Osteoblast (primary cell): Measurements from ENCODE around the gene PTPN14. TPM values are rescaled to one million over a fixed set of nuclear protein-coding genes. Genes with fewer than 3 reads are reported as not detected.

Experiments used
- DNase-seq: peaks from one replicate; pipeline ENCODE4 v3.0.0; 2011; ENCODE audit warnings: low spot score, mixed read lengths; ENCODE audit not compliant: insufficient read length; ENCODE audit errors: missing footprints
- H2AFZ ChIP-seq: 2 replicates; pipeline ENCODE4 v1.6.0; 2011; ENCODE audit warnings: mild to moderate bottlenecking, low read length
- H3K27ac ChIP-seq: 2 replicates; pipeline ENCODE4 v1.5.1; 2011; ENCODE audit warnings: mild to moderate bottlenecking, low read depth, low read length, moderate library complexity
- H3K27me3 ChIP-seq: 2 replicates; pipeline ENCODE4 v1.6.0; 2012; ENCODE audit warnings: mild to moderate bottlenecking, control low read depth, inconsistent platforms, low read length, moderate library complexity; ENCODE audit not compliant: insufficient read depth
- H3K36me3 ChIP-seq: 2 replicates; pipeline ENCODE4 v1.5.1; 2011; ENCODE audit warnings: mild to moderate bottlenecking, low read length, control low read depth, moderate library complexity; ENCODE audit not compliant: insufficient read depth
- H3K4me1 ChIP-seq: 2 replicates; pipeline ENCODE4 v1.5.1; 2011; ENCODE audit warnings: mild to moderate bottlenecking, low read length, control low read depth, moderate library complexity; ENCODE audit not compliant: insufficient read depth
- H3K4me2 ChIP-seq: 2 replicates; pipeline ENCODE4 v1.6.0; 2011; ENCODE audit warnings: mild to moderate bottlenecking, low read length; ENCODE audit not compliant: insufficient read depth
- H3K4me3 ChIP-seq: fragments of 200-600 bp; sonication (generic); 3 replicates; pipeline ENCODE4 v1.5.1; 2012; ENCODE audit warnings: mild to moderate bottlenecking, low read length, inconsistent platforms; ENCODE audit not compliant: insufficient read depth
- H3K79me2 ChIP-seq: 2 replicates; pipeline ENCODE4 v1.6.0; 2012; ENCODE audit warnings: mild to moderate bottlenecking, low read length, control low read depth, inconsistent platforms; ENCODE audit not compliant: insufficient read depth
- H3K9me3 ChIP-seq: 2 replicates; pipeline ENCODE4 v1.5.1; 2011; ENCODE audit warnings: low read depth, low read length, control low read depth
- H4K20me1 ChIP-seq: 2 replicates; pipeline ENCODE4 v1.6.0; 2012; ENCODE audit warnings: mild to moderate bottlenecking, low read length, control low read depth; ENCODE audit not compliant: insufficient read depth
- CTCF ChIP-seq: IDR thresholded peaks from 2 replicates; pipeline ENCODE4 v1.5.1; 2011; ENCODE audit warnings: mild to moderate bottlenecking, low read depth, low read length, moderate library complexity; ENCODE audit errors: extremely low read depth
- total RNA-seq: library from RNA; depleted of rRNA; stranded (reverse); fragments of >200 nt; gene quantifications from 2 replicates; pipeline ENCODE4 v1.2.3, GENCODE V29; 2012

The PTPN14 gene
- total RNA-seq, 1 donor = 131 TPM

DNA sequence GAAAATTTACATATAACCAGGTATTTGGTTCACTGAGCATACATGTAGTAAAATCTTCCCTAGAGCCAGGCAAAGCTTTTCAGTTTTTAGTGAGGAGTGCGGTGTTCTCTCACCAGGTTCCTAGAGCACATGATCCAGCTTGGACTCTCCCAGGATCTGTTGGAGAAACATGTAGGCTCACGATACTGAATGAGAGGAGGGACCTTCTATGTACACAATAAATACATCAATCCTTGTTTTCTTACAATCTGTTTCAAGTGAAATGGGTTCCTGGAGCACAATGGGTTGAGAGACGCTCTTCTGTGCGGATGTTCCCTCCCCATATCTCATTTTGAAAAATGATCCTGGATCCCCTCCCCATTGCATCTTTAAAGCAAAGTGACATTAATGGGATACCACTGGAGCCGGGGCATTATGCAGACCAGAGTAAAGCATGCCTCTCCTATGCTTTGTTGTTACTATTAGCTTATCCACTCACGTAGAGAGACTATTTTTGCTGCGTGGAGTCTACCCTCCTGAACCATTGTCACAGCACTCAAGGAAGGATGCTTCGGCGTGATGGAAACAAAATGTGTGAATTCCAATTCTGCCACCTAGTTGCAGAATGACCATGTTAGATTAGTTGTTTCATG, 251.1 kb downstream of the PTPN14 start:
- Histone ChIP-seq H4K20me1 (peaks cover 9% of the 10 kb centered on the region), H3K79me2 (no peaks in the 10 kb centered on the region), H3K4me3 (no peak overlapping the region), H3K27ac (no peak overlapping the region), H3K4me1 (peaks cover 29% of the 10 kb centered on the region), H3K9me3 (no peaks in the 10 kb centered on the region), H3K27me3 (no peaks in the 10 kb centered on the region), H3K4me2 (no peak overlapping the region), H2AFZ (no peak overlapping the region), H3K36me3 (no peaks in the 10 kb centered on the region)
- DNase-seq = no peak
- no peak for TF ChIP-seq CTCF

Other genes starting within 250 kb of the PTPN14 start
- 8.3 and 8.5 TPM in 2 replicates for gene CENPF, start 51.6 kb upstream of the PTPN14 start, total RNA-seq